Natural killer cell (primary cell): ENCODE results near the gene ABCB8. TPM values are rescaled to one million over a fixed set of nuclear protein-coding genes. Genes with fewer than 3 reads are reported as not detected.

Experiments used
- ATAC-seq, 3 donors: fragments of 150-1000 bp in 2 of 3; fragments of 200-7000 bp in 1 of 3; cut with Tn5 transposase; 1 replicate in 1 of 3; 2 replicates in 2 of 3; pipeline ENCODE4 v1.10.0; 2021; ENCODE audit warnings: mild to moderate bottlenecking in 2 of 3, moderate library complexity in 2 of 3
- DNase-seq, 2 donors: peaks; one replicate each; pipeline versions ENCODE4 v3.0.0 to v3.0.0-alpha.2; 2013 to 2021; ENCODE audit warnings: mixed read lengths in 1 of 2
- H3K27ac ChIP-seq: one replicate; pipeline ENCODE4 v1.5.1; 2013; ENCODE audit warnings: mild to moderate bottlenecking, low read length
- H3K27me3 ChIP-seq: one replicate; pipeline ENCODE4 v1.6.1; 2013; ENCODE audit warnings: low read length; ENCODE audit not compliant: control insufficient read depth, insufficient read depth
- H3K36me3 ChIP-seq: one replicate; pipeline ENCODE4 v1.6.1; 2013; ENCODE audit warnings: low read length; ENCODE audit not compliant: control insufficient read depth, insufficient read depth
- H3K4me1 ChIP-seq: one replicate; pipeline ENCODE4 v1.6.1; 2013; ENCODE audit warnings: low read length; ENCODE audit not compliant: control insufficient read depth, insufficient read depth
- H3K4me3 ChIP-seq: one replicate; pipeline ENCODE4 v1.5.1; 2013; ENCODE audit warnings: low read length
- H3K9me3 ChIP-seq: one replicate; pipeline ENCODE4 v1.6.1; 2013; ENCODE audit warnings: low read length; ENCODE audit not compliant: control insufficient read depth, insufficient read depth
- H3K27ac Mint-ChIP-seq, 2 donors: one replicate each; pipeline ENCODE4 v1.8.0; 2022; ENCODE audit warnings: mild to moderate bottlenecking in 2 of 2, mixed read lengths in 2 of 2, moderate library complexity in 1 of 2
- H3K27me3 Mint-ChIP-seq, 2 donors: one replicate each; pipeline ENCODE4 v1.8.0; 2022; ENCODE audit warnings: low read depth in 2 of 2, mixed read lengths in 2 of 2
- H3K36me3 Mint-ChIP-seq: one replicate; pipeline ENCODE4 v1.8.0; 2022; ENCODE audit warnings: mixed read lengths
- H3K4me1 Mint-ChIP-seq, 2 donors: one replicate each; pipeline ENCODE4 v1.8.0; 2022; ENCODE audit warnings: mixed read lengths in 2 of 2
- H3K4me3 Mint-ChIP-seq: one replicate; pipeline ENCODE4 v1.8.0; 2022; ENCODE audit warnings: mild to moderate bottlenecking, moderate library complexity, mixed read lengths
- H3K9me3 Mint-ChIP-seq, 2 donors: one replicate each; pipeline ENCODE4 v1.8.0; 2022; ENCODE audit warnings: mixed read lengths in 2 of 2
- CTCF ChIP-seq: fragments of 200-600 bp; IDR thresholded peaks from one replicate; pipeline ENCODE4 v1.8.0; 2022; ENCODE audit warnings: antibody characterized with exemption
- WGBS: methylation state at CpG from one replicate; pipeline ENCODE4 v1.1.7; 2013; ENCODE audit warnings: missing lambda C conversion rate; ENCODE audit not compliant: insufficient coverage; 5-methylcytosine and 5-hydroxymethylcytosine counted together
- intact Hi-C: fragments of 100-400 bp; cut with micrococcal nuclease; formaldehyde crosslinking; loops from one replicate; pipeline ENCODE4 v1.14.2; 2022
- total RNA-seq, 4 donors: library from RNA; stranded (reverse); fragments of 120-200 nt in 1 of 4; gene quantifications; one replicate each; pipeline versions ENCODE4 v1.2.3 to v1.2.4, GENCODE V29; 2013 to 2022

ABCB8 gene
- total RNA-seq, 3 donors from 2014 or later (not counting 1 experiment from before 2014, with no cell fraction given): 50.6 to 60.5 (median 53.7) TPM

DNA sequence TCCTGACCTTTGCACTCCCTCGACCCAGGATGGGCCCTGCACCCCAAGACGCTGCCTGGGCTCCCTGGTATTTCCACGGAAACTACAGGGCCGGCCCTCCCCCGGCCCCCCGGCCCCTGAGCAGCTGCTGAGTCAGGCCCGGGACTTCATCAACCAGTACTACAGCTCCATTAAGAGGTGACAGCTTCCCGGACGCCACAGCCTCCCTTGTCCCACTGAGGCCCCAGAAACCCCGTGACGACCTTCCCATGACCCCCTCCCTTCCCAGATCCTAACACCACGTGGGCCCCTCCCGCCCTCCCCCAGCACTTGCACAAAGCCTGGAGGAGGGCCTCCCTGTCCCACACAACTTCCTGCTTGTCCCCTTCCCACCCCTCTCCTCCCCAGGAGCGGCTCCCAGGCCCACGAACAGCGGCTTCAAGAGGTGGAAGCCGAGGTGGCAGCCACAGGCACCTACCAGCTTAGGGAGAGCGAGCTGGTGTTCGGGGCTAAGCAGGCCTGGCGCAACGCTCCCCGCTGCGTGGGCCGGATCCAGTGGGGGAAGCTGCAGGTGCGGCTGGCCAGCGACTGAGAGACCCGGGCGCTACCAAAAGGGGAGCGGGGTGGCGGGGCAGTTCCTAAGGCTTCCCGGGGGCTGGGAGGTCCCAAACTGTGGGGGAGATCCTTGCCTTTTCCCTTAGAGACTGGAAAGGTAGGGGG is 31.7 kb upstream of the ABCB8 start:
- no peak for TF ChIP-seq CTCF
- H3K36me3 Mint-ChIP-seq: no peaks in the 10 kb centered on the region
- H3K9me3 ChIP-seq: peaks cover 13% of the 10 kb centered on the region
- DNase-seq (no peak), ATAC-seq (no peak)
- H3K4me3 Mint-ChIP-seq: no peak overlapping the region
- no peaks in the 10 kb centered on the region for H3K9me3 Mint-ChIP-seq
- peaks cover 13 to 41% of the 10 kb centered on the region in 2 donors for H3K4me1 Mint-ChIP-seq
- no peaks in the 10 kb centered on the region for H3K27me3 Mint-ChIP-seq
- no peak overlapping the region for H3K27ac ChIP-seq
- no peak overlapping the region for H3K4me3 ChIP-seq
- H3K27ac Mint-ChIP-seq: no peak overlapping the region
- no peaks in the 10 kb centered on the region for H3K36me3 ChIP-seq
- 13% methylated on average over 30 of the region's 31 CpGs for WGBS
- peaks cover 65% of the 10 kb centered on the region for H3K4me1 ChIP-seq
- intact Hi-C loops: no loop called here
- H3K27me3 ChIP-seq: no peaks in the 10 kb centered on the region

- Mint-ChIP-seq H3K27me3 (peaks cover 0 to 3% of the 10 kb centered on the region in 2 donors), H3K4me3 (no peak overlapping the region)
Measured at GRCh38 chr7:150997075-150997511, 31.2 kb upstream of the ABCB8 start.

DNA sequence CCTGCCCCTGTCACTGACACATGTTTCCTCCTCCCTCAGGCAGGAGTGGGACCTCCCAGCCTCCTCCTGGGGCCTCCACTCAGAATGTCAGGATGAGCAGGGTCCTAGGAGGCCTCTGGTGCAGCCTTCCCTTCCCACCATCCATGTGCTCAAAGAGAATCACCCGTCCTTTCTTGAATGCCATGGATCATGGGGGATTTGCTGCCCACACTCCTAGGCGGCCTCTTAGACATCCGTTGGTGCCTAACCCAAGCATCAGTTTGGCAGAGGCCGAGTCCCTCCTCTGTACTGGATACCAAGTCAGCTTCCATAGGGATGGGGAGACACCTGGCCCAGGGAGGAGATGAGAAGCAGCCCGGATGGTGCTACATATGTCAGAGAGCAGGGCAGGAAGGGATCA is 30.4 kb upstream of the ABCB8 start:
- intact Hi-C loops: no loop called here
- Mint-ChIP-seq H3K4me1 (peaks cover 13 to 47% of the 10 kb centered on the region in 2 donors), H3K4me3 (no peak overlapping the region), H3K27me3 (peaks cover 0 to 3% of the 10 kb centered on the region in 2 donors), H3K9me3 (no peaks in the 10 kb centered on the region), H3K27ac (no peak overlapping the region), H3K36me3 (no peaks in the 10 kb centered on the region)
- Histone ChIP-seq H3K27ac (no peak overlapping the region), H3K9me3 (peaks cover 13% of the 10 kb centered on the region), H3K4me1 (peaks cover 70% of the 10 kb centered on the region), H3K4me3 (no peak overlapping the region), H3K27me3 (no peaks in the 10 kb centered on the region), H3K36me3 (no peaks in the 10 kb centered on the region)
- 93% methylated on average over 5 of the region's 5 CpGs for WGBS
- ATAC-seq: no peak
- no peak for TF ChIP-seq CTCF
- no peak for DNase-seq

More at GRCh38 chr7:150997075-150997511, 31.2 kb upstream of the ABCB8 start:
- no peaks in the 10 kb centered on the region for H3K36me3 ChIP-seq
- no peak for TF ChIP-seq CTCF
- H3K27ac ChIP-seq: no peak overlapping the region
- WGBS: 57% methylated on average over 8 of the region's 8 CpGs
- intact Hi-C loops: no loop called here
- H3K4me1 Mint-ChIP-seq: peaks cover 13 to 47% of the 10 kb centered on the region in 2 donors
- H3K9me3 Mint-ChIP-seq: no peaks in the 10 kb centered on the region
- H3K36me3 Mint-ChIP-seq: no peaks in the 10 kb centered on the region
- no peak for DNase-seq
- no peak overlapping the region for H3K4me3 ChIP-seq
- peaks cover 13% of the 10 kb centered on the region for H3K9me3 ChIP-seq
- no peak for ATAC-seq
- peaks cover 70% of the 10 kb centered on the region for H3K4me1 ChIP-seq
- no peaks in the 10 kb centered on the region for H3K27me3 ChIP-seq
- H3K27ac Mint-ChIP-seq: no peak overlapping the region
